WI38 (cell line): ENCODE measurements around the gene U2AF1L4.

Experiments
- H3K4me3 ChIP-seq: 2 replicates; pipeline ENCODE4 v1.5.1; 2011; ENCODE audit warnings: low read depth, mild to moderate bottlenecking, control low read depth, low read length
- TF ChIP-seq, protein P1 (sequence below): IDR thresholded peaks from 2 replicates; pipeline ENCODE4 v1.5.1; 2012; ENCODE audit warnings: low read depth, mild to moderate bottlenecking, control low read depth, low read length

U2AF1L4 gene

DNA sequence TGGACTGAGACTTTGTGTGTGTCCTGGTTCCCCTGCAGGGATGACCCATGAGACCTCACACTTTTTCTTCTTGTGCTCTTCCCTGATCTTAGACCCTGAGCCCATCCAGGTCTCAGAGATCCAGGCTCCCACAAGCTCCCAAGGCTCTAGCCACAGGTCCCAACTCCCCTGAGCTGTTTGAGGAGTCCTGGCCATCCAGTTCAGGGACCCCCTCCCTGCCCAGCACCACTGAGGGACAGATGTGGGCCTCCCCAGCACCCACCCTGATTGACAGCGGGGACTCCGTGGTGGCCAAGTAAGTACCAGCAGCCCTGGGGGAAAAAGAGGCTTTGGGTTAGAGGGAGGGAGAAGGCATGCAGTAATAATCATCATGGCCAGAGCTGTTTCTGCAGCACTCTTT lies 14.5 kb upstream of the U2AF1L4 start:
- H3K4me3 ChIP-seq = no peak overlapping the region
- TF ChIP-seq, protein P1, sequence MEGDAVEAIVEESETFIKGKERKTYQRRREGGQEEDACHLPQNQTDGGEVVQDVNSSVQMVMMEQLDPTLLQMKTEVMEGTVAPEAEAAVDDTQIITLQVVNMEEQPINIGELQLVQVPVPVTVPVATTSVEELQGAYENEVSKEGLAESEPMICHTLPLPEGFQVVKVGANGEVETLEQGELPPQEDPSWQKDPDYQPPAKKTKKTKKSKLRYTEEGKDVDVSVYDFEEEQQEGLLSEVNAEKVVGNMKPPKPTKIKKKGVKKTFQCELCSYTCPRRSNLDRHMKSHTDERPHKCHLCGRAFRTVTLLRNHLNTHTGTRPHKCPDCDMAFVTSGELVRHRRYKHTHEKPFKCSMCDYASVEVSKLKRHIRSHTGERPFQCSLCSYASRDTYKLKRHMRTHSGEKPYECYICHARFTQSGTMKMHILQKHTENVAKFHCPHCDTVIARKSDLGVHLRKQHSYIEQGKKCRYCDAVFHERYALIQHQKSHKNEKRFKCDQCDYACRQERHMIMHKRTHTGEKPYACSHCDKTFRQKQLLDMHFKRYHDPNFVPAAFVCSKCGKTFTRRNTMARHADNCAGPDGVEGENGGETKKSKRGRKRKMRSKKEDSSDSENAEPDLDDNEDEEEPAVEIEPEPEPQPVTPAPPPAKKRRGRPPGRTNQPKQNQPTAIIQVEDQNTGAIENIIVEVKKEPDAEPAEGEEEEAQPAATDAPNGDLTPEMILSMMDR = no peak

DNA sequence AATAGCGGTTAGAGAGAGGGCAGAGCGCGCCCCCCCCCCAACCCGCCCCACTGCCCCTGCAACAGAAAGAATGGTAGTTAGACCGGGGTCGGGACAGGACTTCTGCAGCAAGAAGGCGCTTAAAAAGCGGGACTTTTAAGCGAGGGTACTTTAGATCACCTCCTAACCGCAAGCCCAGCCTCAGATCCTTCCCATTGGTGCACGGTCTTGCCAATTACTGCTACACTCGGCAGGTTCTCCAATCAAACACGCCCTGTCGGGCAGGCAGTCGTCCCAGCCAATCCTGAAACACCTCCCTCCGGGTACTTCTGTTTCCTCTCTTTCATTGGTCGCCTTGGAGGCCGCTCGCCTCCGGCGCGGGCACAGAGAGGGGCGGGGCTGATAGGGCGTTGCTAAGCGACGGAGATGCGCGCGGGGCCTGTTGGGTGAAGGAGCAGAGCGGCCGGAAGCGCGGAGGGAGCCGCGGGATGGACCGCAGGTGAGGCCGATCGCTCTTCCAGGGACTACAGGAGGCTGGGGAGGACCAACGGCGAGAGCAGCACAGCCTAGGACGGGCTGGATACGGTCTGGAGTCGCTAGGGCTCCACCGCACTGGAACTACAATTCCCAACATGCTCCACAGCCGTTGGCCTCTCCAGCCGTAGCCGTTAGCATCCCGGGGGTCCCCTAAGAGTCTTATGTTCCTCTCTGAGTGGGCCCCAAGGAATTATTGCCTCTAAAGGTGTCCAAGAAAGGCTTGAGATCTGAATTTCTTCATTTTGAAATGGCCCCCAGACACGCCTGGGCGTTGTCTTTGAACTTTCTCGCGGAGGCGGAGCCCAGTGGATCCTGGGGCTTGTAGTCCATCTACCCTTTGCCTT lies 12.8 kb upstream of the U2AF1L4 start, which contains the start of gene PROSER3:
TSS of gene PROSER3 (plus strand) at position 428 of the 860 bp plus-strand sequence. CDS start at position 468, 40 bp downstream.
- TF ChIP-seq, protein P1 = no peak
- H3K4me3 ChIP-seq = peak within 1 kb of the TSS; percentile 96

- TF ChIP-seq, protein P1 = no peak
- peak overlapping the region; percentile 96 for H3K4me3 ChIP-seq
These were observed 12.1 kb upstream of the U2AF1L4 start for GRCh38 chr19:35757231-35757748.

DNA sequence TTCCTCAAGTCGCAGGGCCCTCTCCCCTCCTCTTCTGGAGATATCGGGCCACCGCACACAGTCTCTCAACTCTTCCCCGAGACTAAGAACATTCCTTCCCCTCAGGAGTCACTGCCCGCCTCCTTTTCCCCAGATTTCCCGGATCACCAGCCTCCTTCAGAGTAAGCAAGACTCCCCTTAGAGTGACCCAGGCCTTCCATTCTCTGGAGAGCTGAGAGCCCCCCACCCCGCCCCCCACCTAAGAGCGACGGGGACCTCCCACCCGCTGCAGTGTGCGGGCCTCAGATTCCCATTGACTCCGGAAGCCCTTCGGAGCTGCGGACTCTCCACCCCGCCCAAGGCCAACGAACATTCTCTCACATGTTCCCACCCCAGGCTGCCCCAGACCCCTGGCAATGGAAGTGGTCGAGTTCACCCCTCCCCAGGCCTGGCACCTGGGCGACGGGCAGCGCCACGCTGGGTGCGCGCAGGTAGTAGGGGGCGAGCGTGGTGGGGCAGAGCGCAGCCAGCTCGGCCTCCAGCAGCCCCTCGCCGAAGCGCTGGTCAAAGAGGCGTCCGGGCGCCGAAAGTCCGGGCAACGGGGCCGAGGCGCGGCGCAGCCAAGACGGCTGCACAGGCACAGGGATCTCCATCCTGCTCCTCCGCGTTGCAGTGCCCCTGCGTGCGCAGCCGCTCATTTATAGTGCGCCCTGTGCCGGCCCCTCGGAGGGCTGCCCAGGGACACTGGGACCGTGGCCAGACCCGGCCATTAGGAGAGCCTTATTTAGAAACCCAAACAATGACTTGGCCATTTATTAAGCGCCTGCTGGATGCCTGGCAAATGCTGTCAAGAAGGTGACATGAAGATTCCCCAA lies 11.4 kb upstream of the U2AF1L4 start, which contains the start of gene HSPB6:
TSS of gene HSPB6 (minus strand) at position 653 of the 854 bp plus-strand sequence. CDS start at position 632, 21 bp downstream.
- TF ChIP-seq, protein P1 = no peak
- peak within 1 kb of the TSS; percentile 96 for H3K4me3 ChIP-seq

GRCh38 chr19:35755550-35756376 lies 10.5 kb upstream of the U2AF1L4 start:
- H3K4me3 ChIP-seq = peak overlapping the region; percentile 96
- TF ChIP-seq, protein P1 = no peak

- TF ChIP-seq, protein P1 = no peak
- H3K4me3 ChIP-seq = peak overlapping the region; percentile 34
These were observed 9.9 kb upstream of the U2AF1L4 start for GRCh38 chr19:35755131-35755549.
